NCI-H2196 (cell line): ENCODE results near the gene SARDH.
"Not testable (repeated sequence)": the region's sequence is repeated elsewhere in the genome, so short reads cannot be mapped to it uniquely, and the experiment has no call there.

ENCODE experiments used
- DNase-seq: peaks from one replicate; lab custom pipeline; 2025; ENCODE audit not compliant: unreplicated experiment; lab: John Stamatoyannopoulos, UW

Gene SARDH

GRCh38 chr9:133775951-133776905, 38.1 kb upstream of the SARDH start:
- no peak for DNase-seq

DNA sequence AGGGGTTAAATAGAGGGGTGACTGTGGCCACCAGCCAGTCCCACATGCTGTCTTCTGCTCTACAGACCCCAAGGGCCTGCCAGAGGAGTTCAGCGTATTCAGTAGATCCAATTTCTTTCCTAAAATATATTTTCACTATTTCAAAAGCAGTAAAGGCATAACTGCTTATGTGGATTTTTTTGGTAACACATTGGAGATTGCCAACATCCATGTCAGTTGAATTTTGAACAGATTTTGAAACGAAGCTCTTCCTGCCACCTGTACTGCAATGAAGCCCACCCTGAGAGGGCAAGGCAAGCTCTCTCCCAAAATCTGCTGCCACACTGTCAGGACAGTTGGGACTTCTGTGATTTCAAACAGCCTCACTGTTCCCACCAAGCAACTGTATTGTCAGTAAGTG, 37.1 kb upstream of the SARDH start:
- DNase-seq, result no peak

- DNase-seq, result no peak
Observed at GRCh38 chr9:133774799-133775198, 36.6 kb upstream of the SARDH start.

DNA sequence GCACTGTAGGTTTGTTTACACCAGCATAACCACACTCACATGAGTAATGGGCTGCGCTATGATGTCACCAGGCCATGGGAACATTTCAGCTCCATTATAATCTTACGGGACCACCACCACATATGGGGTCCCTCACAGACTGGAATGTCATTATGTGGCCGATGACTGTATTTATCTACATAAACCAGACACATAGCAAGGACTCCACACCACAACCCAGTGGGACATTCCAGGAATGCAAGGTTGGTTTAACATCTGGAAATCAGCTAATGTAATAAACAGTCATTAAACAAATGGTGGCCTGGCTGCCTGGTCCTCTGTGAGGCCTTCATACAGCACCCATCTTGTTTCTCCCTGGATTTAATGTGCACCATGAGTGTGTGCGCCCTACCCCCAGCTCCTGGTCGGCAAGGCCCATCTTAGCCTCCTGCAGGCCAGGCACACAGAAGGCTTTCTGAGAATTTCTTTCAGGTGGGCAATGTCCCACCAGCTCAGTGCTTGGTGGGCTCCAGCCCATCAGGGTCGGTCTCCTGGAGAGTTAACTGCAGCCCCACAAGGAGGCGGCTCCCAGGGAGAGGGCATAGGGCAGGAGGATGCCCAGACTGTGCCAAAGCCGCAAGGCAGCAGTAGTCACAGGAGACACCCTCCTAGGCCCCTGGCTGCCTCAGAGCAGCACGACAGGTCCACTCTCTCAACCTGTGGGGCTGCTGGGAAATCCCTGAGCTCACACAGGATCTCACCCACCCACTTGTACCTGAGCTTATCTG, 35.9 kb upstream of the SARDH start:
- DNase-seq, result no peak

DNA sequence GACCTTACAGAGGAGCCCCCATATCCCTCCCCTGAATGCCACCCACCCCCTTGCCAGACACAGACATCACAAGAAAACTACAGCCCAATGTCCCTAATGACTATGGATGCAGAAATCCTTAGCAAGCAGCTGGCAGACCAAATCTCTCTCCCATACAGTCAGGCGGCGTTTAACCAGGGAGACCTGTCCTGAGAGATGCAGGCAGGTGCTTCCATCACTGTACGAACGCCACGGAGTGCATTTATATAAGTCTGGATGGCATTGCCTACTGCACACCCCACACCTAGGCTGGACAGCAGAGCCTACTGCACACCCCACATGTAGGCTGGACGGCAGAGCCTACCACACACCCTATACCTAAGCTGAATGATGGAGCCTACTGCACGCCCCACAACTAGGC, 34.4 kb upstream of the SARDH start:
- no peak for DNase-seq

- DNase-seq, result no peak
Observed at GRCh38 chr9:133771486-133772482, 33.6 kb upstream of the SARDH start.

GRCh38 chr9:133770076-133770777, 32.1 kb upstream of the SARDH start:
- no peak for DNase-seq

GRCh38 chr9:133769511-133770075, 31.4 kb upstream of the SARDH start:
- no peak for DNase-seq

- peak; percentile 71 for DNase-seq
Observed at GRCh38 chr9:133768859-133769510, 30.8 kb upstream of the SARDH start.

DNA sequence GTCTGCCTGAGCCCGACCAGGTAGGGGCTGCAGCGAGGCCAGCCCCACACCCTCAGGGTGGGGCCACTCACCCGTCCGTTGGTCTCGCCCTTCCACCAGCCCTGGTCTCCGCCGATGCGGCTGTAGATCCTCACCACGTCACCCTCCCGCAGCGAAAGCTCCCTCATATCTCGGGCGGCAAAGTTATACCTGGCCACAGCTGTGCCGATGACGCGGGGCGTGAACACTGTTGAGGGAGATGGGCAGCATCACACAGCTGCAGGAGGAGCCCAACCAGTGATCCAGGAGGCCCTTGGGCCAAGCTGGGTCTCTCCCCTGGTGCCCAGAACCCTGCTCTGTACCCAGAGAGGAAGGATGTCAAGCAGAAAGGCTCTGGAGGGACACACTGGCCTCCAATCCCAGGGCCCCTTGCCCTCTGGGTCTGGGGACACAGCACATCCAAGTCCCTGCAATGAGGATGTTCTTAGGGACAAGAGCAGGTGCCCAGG, 30.3 kb upstream of the SARDH start:
- DNase-seq, result no peak

DNA sequence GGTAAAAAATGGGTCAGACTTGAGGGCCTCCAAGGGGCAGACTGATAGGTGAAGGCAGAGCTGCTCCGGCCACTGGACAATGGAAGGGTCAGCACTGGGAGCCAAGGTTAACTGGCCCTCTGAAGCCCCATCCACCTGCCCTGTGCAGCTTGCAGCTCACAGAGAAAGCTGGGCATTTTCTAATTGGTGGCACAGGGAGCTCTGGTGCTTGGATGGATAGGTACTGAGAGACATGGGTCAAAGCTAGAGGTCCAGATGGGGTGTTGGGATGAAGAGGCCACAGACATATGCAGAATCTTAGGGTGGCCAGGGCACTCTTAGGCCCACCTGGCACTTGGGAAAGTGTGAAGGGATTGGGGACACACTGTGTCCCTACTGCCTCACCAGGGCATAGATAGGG, 29.5 kb upstream of the SARDH start:
- DNase-seq, result no peak

DNA sequence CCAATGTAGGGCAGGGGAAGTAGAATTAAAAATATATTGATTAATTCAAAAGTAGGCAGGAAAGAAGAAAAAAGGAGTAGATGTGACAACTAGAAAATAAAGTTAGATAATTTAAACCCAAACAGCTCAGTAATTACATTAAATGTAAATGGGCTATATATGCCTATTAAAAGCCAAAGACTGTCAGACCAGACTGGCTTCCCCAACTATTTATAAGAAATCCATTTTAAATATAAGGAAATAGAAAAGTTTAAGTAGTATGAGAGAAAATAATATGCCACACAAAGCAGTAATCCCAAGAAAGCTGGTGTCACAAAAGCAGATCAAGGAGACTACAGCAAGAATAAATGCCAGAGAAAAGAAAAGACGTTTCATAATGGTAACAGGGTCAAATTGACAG, 28.9 kb upstream of the SARDH start:
- no peak for DNase-seq

GRCh38 chr9:133766234-133766633, 28.1 kb upstream of the SARDH start:
- DNase-seq, result not testable (repeated sequence)

- no peak for DNase-seq
Observed at GRCh38 chr9:133763272-133764183, 25.4 kb upstream of the SARDH start.

- DNase-seq, result no peak
Observed at GRCh38 chr9:133762488-133763271, 24.5 kb upstream of the SARDH start.

DNA sequence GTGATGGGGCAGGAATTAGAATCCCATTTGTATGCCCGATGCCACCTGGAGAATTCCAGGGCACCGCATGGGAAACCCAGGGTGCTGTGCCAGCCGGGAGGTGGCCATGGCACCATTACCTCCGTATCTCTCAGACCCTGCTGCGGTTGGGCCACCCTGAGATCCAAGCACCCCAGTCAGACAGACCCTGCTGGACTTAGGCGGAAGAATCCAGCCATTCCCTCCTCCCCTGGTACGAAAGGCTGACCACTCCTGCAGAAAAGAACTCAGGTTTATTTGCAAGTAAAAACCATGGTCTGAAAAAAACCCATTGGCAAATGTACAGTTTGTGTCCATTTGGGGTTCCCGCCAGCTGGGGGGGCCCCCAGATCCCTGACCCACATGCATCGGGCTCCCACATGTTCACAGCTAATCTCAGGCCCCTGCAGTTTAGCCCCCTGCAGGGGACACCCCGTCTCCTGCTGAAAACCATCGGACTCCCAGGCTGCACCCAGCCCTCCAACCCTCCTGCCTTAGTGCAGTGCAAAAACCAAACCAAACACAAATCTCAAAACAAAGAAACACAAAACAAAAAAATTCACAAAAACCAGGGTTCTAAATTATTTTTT, 23.6 kb upstream of the SARDH start:
- DNase-seq, result no peak

GRCh38 chr9:133760713-133761290, 22.6 kb upstream of the SARDH start:
- no peak for DNase-seq
